Calu3 (cell line): ENCODE measurements around the gene ZNF260. TPM values are rescaled to one million over a fixed set of nuclear protein-coding genes. Genes with fewer than 3 reads are reported as not detected.
A peak's percentile ranks its signal among the peaks of the same experiment; 100 is the strongest.

Experiments used
- BruUV-seq: library from RNA; stranded (reverse); fragments of 400-500 nt; replicated peaks from 2 replicates; lab custom pipeline; 2021; lab: Mats Ljungman, UMichigan
- CTCF ChIA-PET: fragments of 300-600 bp; sonication (Branson Sonifier 250); formaldehyde crosslinking; loops from one replicate; lab custom pipeline; 2022; ENCODE audit warnings: antibody characterized with exemption; lab: Charles Lee
- DNase-seq: peaks from one replicate; pipeline ENCODE4 v3.0.0; 2022
- H3K27ac Mint-ChIP-seq: one replicate; pipeline ENCODE4 v1.8.0; 2022; ENCODE audit warnings: mixed read lengths; ENCODE audit not compliant: unreplicated experiment
- H3K27me3 Mint-ChIP-seq: one replicate; pipeline ENCODE4 v1.8.0; 2022; ENCODE audit warnings: mixed read lengths; ENCODE audit not compliant: unreplicated experiment
- H3K36me3 Mint-ChIP-seq: one replicate; pipeline ENCODE4 v1.8.0; 2022; ENCODE audit warnings: mild to moderate bottlenecking, moderate library complexity, mixed read lengths; ENCODE audit not compliant: insufficient read depth, unreplicated experiment
- H3K4me1 Mint-ChIP-seq: one replicate; pipeline ENCODE4 v1.8.0; 2022; ENCODE audit warnings: mild to moderate bottlenecking, low read depth, mixed read lengths; ENCODE audit not compliant: unreplicated experiment
- H3K4me3 Mint-ChIP-seq: one replicate; pipeline ENCODE4 v1.8.0; 2022; ENCODE audit warnings: mild to moderate bottlenecking, low read depth, moderate library complexity, mixed read lengths; ENCODE audit not compliant: unreplicated experiment
- H3K9me3 Mint-ChIP-seq: one replicate; pipeline ENCODE4 v1.8.0; 2022; ENCODE audit warnings: low read depth, mixed read lengths; ENCODE audit not compliant: unreplicated experiment
- intact Hi-C: fragments of 100-400 bp; cut with micrococcal nuclease; formaldehyde crosslinking; loops from one replicate; pipeline ENCODE4 v1.10.0; 2022; ENCODE audit not compliant: unreplicated experiment
- total RNA-seq: library from RNA; stranded (reverse); gene quantifications from 2 replicates; pipeline ENCODE4 v1.2.3, GENCODE V29; 2022
- TF ChIP-seq, protein P1 (sequence below): fragments of 200-600 bp; IDR thresholded peaks from one replicate; pipeline ENCODE4 v1.8.0; 2022; ENCODE audit warnings: antibody characterized with exemption; ENCODE audit not compliant: unreplicated experiment

ZNF260 gene
- total RNA-seq, 1 experiment from 2014 or later, result 17.8 TPM

DNA sequence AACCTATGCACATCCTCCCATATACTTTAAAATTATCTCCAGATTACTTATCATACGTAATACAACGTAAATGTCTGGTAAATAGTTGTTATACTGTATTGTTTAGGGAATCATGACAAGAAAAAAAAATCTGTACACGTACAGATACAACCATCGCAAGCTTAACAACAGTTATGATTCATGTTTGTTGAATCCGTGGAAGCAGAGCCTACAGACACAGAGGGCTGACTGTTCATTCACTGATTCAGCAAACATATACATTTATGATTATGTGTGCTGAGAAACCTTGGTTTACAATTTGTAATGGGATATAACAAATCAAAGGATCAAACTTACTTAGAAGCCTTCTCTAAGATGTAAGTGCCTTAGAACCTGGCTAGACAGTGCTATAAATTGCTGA is 1.5 kb downstream of the ZNF260 start:
- BruUV-seq, result no TSS peak
- peaks cover 10% of the 10 kb centered on the region for H3K9me3 Mint-ChIP-seq
- CTCF ChIA-PET, result no interaction called here
- intact Hi-C loops, result loop anchor here (5.0 kb wide), 1 partner anchor 46 kb away; the partner anchor contains the start of gene ZNF529
- H3K4me1 Mint-ChIP-seq, result peaks cover 11% of the 10 kb centered on the region
- TF ChIP-seq, protein P1, sequence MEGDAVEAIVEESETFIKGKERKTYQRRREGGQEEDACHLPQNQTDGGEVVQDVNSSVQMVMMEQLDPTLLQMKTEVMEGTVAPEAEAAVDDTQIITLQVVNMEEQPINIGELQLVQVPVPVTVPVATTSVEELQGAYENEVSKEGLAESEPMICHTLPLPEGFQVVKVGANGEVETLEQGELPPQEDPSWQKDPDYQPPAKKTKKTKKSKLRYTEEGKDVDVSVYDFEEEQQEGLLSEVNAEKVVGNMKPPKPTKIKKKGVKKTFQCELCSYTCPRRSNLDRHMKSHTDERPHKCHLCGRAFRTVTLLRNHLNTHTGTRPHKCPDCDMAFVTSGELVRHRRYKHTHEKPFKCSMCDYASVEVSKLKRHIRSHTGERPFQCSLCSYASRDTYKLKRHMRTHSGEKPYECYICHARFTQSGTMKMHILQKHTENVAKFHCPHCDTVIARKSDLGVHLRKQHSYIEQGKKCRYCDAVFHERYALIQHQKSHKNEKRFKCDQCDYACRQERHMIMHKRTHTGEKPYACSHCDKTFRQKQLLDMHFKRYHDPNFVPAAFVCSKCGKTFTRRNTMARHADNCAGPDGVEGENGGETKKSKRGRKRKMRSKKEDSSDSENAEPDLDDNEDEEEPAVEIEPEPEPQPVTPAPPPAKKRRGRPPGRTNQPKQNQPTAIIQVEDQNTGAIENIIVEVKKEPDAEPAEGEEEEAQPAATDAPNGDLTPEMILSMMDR, result no peak
- H3K27ac Mint-ChIP-seq, result no peak overlapping the region
- H3K27me3 Mint-ChIP-seq, result no peaks in the 10 kb centered on the region
- DNase-seq, result no peak
- peak overlapping the region; percentile 100 for H3K4me3 Mint-ChIP-seq
- peaks cover 28% of the 10 kb centered on the region for H3K36me3 Mint-ChIP-seq

DNA sequence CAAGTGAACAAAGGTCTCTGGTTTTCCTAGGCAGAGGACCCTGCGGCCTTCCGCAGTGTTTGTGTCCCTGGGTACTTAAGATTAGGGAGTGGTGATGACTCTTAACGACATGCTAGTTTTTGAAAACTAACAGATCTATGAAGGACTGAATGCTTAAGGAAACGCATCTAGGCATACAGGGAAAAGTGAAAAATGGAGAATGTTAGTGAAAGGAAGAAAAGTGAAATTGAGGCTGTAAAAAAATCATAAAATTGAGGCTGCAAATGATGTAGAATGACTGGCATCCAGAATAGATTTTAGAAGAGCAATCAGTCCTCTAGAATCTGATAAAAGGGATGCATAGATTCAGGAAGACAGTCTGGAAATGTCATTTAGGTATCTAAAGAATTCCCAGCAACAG is 3.5 kb downstream of the ZNF260 start:
- Mint-ChIP-seq H3K4me3 (no peak overlapping the region), H3K9me3 (peaks cover 10% of the 10 kb centered on the region), H3K4me1 (peaks cover 11% of the 10 kb centered on the region), H3K36me3 (peaks cover 28% of the 10 kb centered on the region), H3K27ac (no peak overlapping the region), H3K27me3 (no peaks in the 10 kb centered on the region)
- TSS peak; percentile 5 for BruUV-seq
- TF ChIP-seq, protein P1, result no peak
- CTCF ChIA-PET, result no interaction called here
- DNase-seq, result no peak
- intact Hi-C loops, result loop anchor here (1.0 to 5.0 kb wide), 2 partner anchors 38 to 48 kb away; partner anchors contain the start of gene ZNF529

DNA sequence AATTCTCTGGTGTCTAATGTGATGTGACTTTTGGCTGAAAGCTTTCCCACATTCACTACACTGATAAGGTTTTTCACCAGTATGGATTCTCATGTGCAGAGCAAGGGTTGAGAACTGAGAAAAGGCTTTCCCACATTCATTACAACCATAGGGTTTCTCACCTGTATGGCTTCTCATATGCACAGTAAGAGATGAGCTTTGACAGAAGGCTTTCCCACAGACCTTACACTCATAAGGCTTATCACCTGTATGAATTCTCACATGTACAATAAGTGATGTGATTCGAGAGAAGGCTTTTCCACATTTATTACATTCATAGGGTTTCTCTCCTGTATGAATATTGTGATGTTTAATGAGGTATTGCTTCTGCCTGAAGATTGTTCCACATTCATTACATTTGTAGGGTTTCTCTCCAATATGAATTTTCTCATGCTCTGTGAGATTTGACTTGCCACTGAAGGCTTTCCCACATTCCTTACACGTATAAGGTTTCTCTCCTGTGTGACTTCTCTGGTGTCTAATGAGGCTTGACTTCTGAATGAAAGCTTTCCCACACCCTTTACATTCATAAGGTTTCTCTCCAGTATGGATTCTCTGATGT is 14.0 kb downstream of the ZNF260 start:
- intact Hi-C loops, result no loop called here
- peaks cover 22% of the 10 kb centered on the region for H3K9me3 Mint-ChIP-seq
- DNase-seq, result no peak
- H3K36me3 Mint-ChIP-seq, result peaks cover 26% of the 10 kb centered on the region
- H3K4me1 Mint-ChIP-seq, result no peaks in the 10 kb centered on the region
- CTCF ChIA-PET, result no interaction called here
- BruUV-seq, result no TSS peak
- H3K27me3 Mint-ChIP-seq, result no peaks in the 10 kb centered on the region
- H3K4me3 Mint-ChIP-seq, result no peak overlapping the region
- TF ChIP-seq, protein P1, result no peak
- no peak overlapping the region for H3K27ac Mint-ChIP-seq

DNA sequence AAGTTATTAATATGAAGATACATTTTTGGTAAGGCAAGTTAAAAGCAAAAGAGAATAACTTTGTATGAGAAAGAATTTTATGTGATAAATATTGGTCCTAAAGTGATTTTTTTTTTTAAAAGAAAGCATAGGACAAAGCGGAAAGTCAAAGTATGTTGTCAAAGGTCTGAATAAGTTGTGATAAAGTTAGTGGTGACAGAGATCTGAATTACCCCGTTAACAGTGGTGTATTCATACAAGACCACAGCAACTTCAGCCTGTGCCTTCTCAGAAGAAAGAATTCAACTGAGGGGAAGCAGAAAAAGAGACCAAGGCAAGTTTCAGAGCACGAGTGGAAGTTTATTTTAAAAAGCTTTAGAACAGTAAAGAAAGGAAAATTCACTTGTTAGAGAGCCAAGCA is 19.7 kb downstream of the ZNF260 start:
- no TSS peak for BruUV-seq
- no peaks in the 10 kb centered on the region for H3K4me1 Mint-ChIP-seq
- H3K27ac Mint-ChIP-seq, result no peak overlapping the region
- H3K9me3 Mint-ChIP-seq, result peaks cover 6% of the 10 kb centered on the region
- DNase-seq, result no peak
- CTCF ChIA-PET, result interaction anchor here (0.7 kb wide), 2 partner anchors 84 to 1227 kb away, joined by 3 to 4 read pairs; no protein-coding TSS in a partner anchor
- no peaks in the 10 kb centered on the region for H3K27me3 Mint-ChIP-seq
- H3K4me3 Mint-ChIP-seq, result no peak overlapping the region
- TF ChIP-seq, protein P1, result no peak
- no peaks in the 10 kb centered on the region for H3K36me3 Mint-ChIP-seq
- intact Hi-C loops, result no loop called here
